Epidermal melanocyte (primary cell): ENCODE results near the gene ICE2.
A peak's percentile ranks its signal among the peaks of the same experiment; 100 is the strongest.
"Not testable (repeated sequence)": the region's sequence is repeated elsewhere in the genome, so short reads cannot be mapped to it uniquely, and the experiment has no call there.

ENCODE experiments used
- DNase-seq: peaks from one replicate; pipeline ENCODE4 v3.0.0; 2011; ENCODE audit warnings: low spot score; ENCODE audit not compliant: insufficient read length

ICE2 gene

GRCh38 chr15:60408463-60408981, 70.4 kb downstream of the ICE2 start:
- DNase-seq = peak; percentile 13

GRCh38 chr15:60407415-60407805, 71.5 kb downstream of the ICE2 start:
- peak; percentile 59 for DNase-seq

GRCh38 chr15:60406513-60407414, 72.2 kb downstream of the ICE2 start:
- DNase-seq = no peak

GRCh38 chr15:60405399-60405798, 73.5 kb downstream of the ICE2 start:
- no peak for DNase-seq

- not testable (repeated sequence) for DNase-seq
Observed at GRCh38 chr15:60404351-60404750, 74.6 kb downstream of the ICE2 start.

- DNase-seq = no peak
Observed at GRCh38 chr15:60400944-60401343, 78.0 kb downstream of the ICE2 start.

- DNase-seq = no peak
Observed at GRCh38 chr15:60399931-60400330, 79.0 kb downstream of the ICE2 start.

GRCh38 chr15:60399246-60399915, 79.6 kb downstream of the ICE2 start:
- no peak for DNase-seq

- peak; percentile 74 for DNase-seq
Observed at GRCh38 chr15:60397772-60398445, 81.0 kb downstream of the ICE2 start, which contains the start of gene ANXA2. Gene ANXA2, minus strand, starts transcription at chr15:60397986. Its CDS starts 11,911 bp downstream, at chr15:60386075.

GRCh38 chr15:60396958-60397771, 81.8 kb downstream of the ICE2 start:
- DNase-seq = no peak

GRCh38 chr15:60396560-60396957, 82.4 kb downstream of the ICE2 start:
- no peak for DNase-seq

GRCh38 chr15:60396100-60396499, 82.8 kb downstream of the ICE2 start:
- no peak for DNase-seq

GRCh38 chr15:60395276-60396011, 83.5 kb downstream of the ICE2 start:
- no peak for DNase-seq

GRCh38 chr15:60394689-60395097, 84.2 kb downstream of the ICE2 start:
- no peak for DNase-seq

- DNase-seq = no peak
Observed at GRCh38 chr15:60392986-60393790, 85.8 kb downstream of the ICE2 start.

- DNase-seq = no peak
Observed at GRCh38 chr15:60392601-60392985, 86.3 kb downstream of the ICE2 start.

GRCh38 chr15:60391722-60392315, 87.1 kb downstream of the ICE2 start:
- no peak for DNase-seq

GRCh38 chr15:60390871-60391501, 88.0 kb downstream of the ICE2 start:
- DNase-seq = no peak
